ENCODE data around the gene ADO. TPM values are rescaled to one million over a fixed set of nuclear protein-coding genes. Genes with fewer than 3 reads are reported as not detected.
"Not testable (repeated sequence)": the region's sequence is repeated elsewhere in the genome, so short reads cannot be mapped to it uniquely, and the experiment has no call there.

ADO gene
- total RNA-seq, 2 donors from 2014 or later: 16.6 to 17.1 TPM

DNA sequence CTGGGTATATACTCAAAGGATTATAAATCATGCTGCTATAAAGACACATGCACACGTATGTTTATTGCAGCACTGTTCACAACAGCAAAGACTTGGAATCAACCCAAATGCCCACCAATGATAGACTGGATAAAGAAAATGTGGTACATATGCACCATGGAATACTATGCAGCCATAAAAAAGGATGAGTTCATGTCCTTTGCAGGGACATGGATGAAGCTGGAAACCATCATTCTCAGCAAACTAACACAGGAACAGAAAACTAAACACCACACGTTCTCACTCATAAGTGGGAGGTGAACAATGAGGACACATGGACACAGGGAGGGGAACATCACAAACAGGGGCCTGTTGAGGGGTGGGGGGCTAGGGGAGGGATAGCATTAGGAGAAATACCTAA, 16.2 kb upstream of the ADO start:
- H3K36me3 Mint-ChIP-seq: peaks cover 19 to 28% of the 10 kb centered on the region in 2 donors
- not testable (repeated sequence) for ATAC-seq; DNase-seq (ENCODE audit: low spot score in 2 of 2); H3K27ac Mint-ChIP-seq
- H3K9me3 Mint-ChIP-seq: peaks cover 7 to 14% of the 10 kb centered on the region in 2 donors

DNA sequence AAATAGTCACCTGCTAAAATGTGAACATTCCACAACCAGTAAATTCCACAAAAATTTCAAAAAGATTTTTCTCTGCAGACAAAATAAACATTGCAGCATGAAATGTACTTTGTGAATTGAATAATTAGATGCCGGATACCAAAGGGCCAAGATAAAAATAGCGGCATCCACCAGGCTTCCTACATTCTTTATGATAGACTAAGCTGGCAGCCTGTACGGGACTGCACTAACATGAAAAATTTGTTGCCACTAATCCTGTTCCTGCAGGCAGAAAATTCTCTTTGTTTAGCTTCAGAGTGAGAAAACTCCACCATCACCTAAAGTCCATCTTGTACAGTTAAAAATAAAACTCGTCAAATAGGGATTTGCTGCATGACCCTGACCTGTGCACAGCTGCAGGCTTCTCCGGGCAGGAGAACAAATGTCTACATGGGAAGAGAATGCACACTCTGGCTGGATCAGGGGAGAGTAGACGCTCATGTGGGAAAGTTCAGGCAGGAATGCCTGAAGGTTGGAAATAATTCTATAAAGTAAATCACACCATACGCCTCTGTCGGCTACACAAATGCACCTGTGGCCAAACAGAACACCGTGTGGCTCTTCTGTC, 15.6 kb upstream of the ADO start:
- Mint-ChIP-seq H3K27ac (no peak overlapping the region), H3K36me3 (peaks cover 14 to 23% of the 10 kb centered on the region in 2 donors), H3K9me3 (peaks cover 7 to 14% of the 10 kb centered on the region in 2 donors)
- ATAC-seq (no peak), DNase-seq (ENCODE audit: low spot score in 2 of 2) (no peak)

DNA sequence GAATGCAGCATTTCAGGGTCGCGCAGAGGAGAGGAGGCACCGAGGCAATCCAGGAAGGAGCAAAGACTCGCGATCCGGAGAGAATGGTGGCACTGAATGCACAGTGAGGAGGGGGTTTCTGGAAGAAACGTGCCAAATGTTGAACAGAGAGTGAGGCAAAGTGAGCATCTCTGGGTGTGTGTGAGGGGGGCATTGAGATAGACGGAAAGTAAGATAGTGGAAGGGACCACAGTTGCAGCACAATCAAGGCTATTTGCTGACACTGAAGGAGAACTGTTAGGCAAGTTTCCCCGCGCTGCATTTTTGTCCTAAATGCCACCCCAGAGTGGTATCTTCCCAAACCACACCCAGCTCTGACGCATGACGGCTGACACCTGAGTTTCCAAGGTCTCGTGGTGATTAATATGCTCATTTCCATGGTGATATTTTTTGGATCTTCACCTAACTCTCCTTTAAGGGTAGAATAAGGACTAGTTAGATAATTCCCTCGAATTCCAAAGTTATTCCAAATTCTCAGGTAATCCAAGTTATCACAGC, 14.4 kb upstream of the ADO start:
- Mint-ChIP-seq H3K27ac (no peak overlapping the region), H3K36me3 (peaks cover 4 to 11% of the 10 kb centered on the region in 2 donors), H3K9me3 (peaks cover 3 to 5% of the 10 kb centered on the region in 2 donors)
- ATAC-seq: no peak
- DNase-seq (ENCODE audit: low spot score in 2 of 2): no peak

GRCh38 chr10:62790571-62790970, 13.9 kb upstream of the ADO start:
- Mint-ChIP-seq H3K36me3 (peaks cover 0 to 7% of the 10 kb centered on the region in 2 donors), H3K27ac (no peak overlapping the region), H3K9me3 (no peaks in the 10 kb centered on the region)
- DNase-seq (ENCODE audit: low spot score in 2 of 2) (no peak), ATAC-seq (no peak)

DNA sequence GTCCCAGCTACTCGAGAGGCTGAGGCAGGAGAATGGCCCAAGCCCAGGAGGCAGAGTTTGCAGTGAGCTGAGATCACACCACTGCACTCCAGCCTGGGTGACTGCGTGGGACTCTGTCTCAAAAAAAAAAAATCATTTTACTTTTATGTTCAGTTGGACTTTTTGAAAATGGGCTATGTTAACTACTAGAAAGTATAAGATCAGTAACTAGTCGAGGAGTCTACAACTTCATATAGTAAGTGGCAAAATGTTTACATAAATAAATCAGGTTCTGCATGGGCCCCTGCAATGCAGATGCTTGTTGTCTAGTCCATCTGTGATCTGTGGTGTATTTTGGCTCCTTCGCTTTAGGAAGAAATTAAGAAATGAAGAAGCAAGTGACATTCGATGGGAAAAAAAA, 12.3 kb upstream of the ADO start:
- no peak for DNase-seq (ENCODE audit: low spot score in 2 of 2)
- Mint-ChIP-seq H3K9me3 (no peaks in the 10 kb centered on the region), H3K36me3 (peaks cover 0 to 6% of the 10 kb centered on the region in 2 donors), H3K27ac (no peak overlapping the region)
- no peak for ATAC-seq

GRCh38 chr10:62794306-62794705, 10.2 kb upstream of the ADO start:
- ATAC-seq: no peak
- H3K27ac Mint-ChIP-seq: no peak overlapping the region
- no peaks in the 10 kb centered on the region for H3K36me3 Mint-ChIP-seq
- H3K9me3 Mint-ChIP-seq: no peaks in the 10 kb centered on the region
- no peak for DNase-seq (ENCODE audit: low spot score in 2 of 2)

GRCh38 chr10:62795100-62795499, 9.4 kb upstream of the ADO start:
- ATAC-seq (no peak), DNase-seq (ENCODE audit: low spot score in 2 of 2) (no peak)
- Mint-ChIP-seq H3K27ac (no peak overlapping the region), H3K36me3 (no peaks in the 10 kb centered on the region), H3K9me3 (no peaks in the 10 kb centered on the region)

GRCh38 chr10:62795762-62796161, 8.8 kb upstream of the ADO start:
- H3K27ac Mint-ChIP-seq: no peak overlapping the region
- DNase-seq (ENCODE audit: low spot score in 2 of 2) (no peak), ATAC-seq (no peak)
- H3K36me3 Mint-ChIP-seq: no peaks in the 10 kb centered on the region
- H3K9me3 Mint-ChIP-seq: no peaks in the 10 kb centered on the region

- H3K9me3 Mint-ChIP-seq: no peaks in the 10 kb centered on the region
- H3K27ac Mint-ChIP-seq: no peak overlapping the region
- H3K36me3 Mint-ChIP-seq: no peaks in the 10 kb centered on the region
- DNase-seq (ENCODE audit: low spot score in 2 of 2) (no peak), ATAC-seq (no peak)
Measured at GRCh38 chr10:62796896-62797295, 7.6 kb upstream of the ADO start.

DNA sequence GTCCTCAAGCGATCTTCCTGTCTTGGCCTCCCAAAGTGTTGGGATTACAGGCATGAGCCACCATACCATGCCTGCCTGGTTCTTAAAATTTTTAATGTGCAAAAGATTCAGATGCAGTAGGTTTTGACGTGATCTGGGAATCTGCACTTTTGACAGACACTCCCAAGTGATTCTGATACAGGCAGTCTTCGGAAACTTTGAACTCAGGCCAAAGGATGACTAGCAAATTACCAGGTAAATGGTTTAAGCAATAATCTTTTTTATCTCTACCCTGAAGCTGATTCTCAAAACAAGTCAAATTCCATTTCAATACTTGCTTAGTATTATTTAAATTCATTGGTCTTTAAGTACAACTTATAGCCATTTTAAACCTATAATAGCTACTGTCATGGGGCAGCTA, 2.6 kb upstream of the ADO start:
- DNase-seq (ENCODE audit: low spot score in 2 of 2) (no peak), ATAC-seq (no peak)
- Mint-ChIP-seq H3K36me3 (peaks cover 12 to 20% of the 10 kb centered on the region in 2 donors), H3K27ac (no peak overlapping the region), H3K9me3 (no peaks in the 10 kb centered on the region)

GRCh38 chr10:62803724-62804355, 680 bp upstream of the ADO start:
- no peak for ATAC-seq
- peaks cover 16 to 24% of the 10 kb centered on the region in 2 donors for H3K36me3 Mint-ChIP-seq
- H3K27ac Mint-ChIP-seq: peak overlapping the region; percentile 97 to 100
- no peaks in the 10 kb centered on the region for H3K9me3 Mint-ChIP-seq
- no peak for DNase-seq (ENCODE audit: low spot score in 2 of 2)

- peak in 1 of 2 donors; percentile 17 for ATAC-seq
- peak; percentile 20 to 60 for DNase-seq (ENCODE audit: low spot score in 2 of 2)
- Mint-ChIP-seq H3K27ac (peak overlapping the region; percentile 76 to 97), H3K36me3 (peaks cover 16 to 24% of the 10 kb centered on the region in 2 donors), H3K9me3 (no peaks in the 10 kb centered on the region)
Measured at GRCh38 chr10:62805231-62806099, 945 bp downstream of the ADO start.

DNA sequence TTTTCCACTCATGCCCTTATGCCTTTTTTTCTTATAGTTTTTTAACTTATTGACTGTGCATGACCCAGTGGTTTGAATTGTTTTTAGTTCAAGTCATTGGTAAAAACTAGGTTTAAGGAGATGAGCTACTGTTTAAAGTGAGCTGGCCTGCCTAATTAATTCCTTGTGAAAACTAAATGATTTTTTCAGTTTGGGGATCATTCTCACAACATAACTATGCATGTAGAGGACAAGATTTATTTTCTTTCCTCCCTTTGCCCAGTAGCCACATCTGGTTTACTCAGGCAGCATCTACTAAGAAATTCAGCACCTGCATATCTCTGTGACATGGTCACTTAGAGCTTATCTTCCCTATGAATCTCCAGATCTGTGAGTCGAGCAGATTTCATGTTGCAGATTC, 1.7 kb downstream of the ADO start:
- ATAC-seq (no peak), DNase-seq (ENCODE audit: low spot score in 2 of 2) (no peak)
- Mint-ChIP-seq H3K9me3 (no peaks in the 10 kb centered on the region), H3K27ac (peak overlapping the region; percentile 4 to 97), H3K36me3 (peaks cover 16 to 24% of the 10 kb centered on the region in 2 donors)

GRCh38 chr10:62810156-62810902, 5.8 kb downstream of the ADO start:
- Mint-ChIP-seq H3K9me3 (no peaks in the 10 kb centered on the region), H3K36me3 (peaks cover 36 to 43% of the 10 kb centered on the region in 2 donors)

GRCh38 chr10:62811159-62811875, 6.8 kb downstream of the ADO start:
- H3K36me3 Mint-ChIP-seq: peaks cover 45 to 47% of the 10 kb centered on the region in 2 donors
- no peaks in the 10 kb centered on the region for H3K9me3 Mint-ChIP-seq
- H3K27ac Mint-ChIP-seq: peak overlapping the region; percentile 87 to 93
- ATAC-seq: peak; percentile 65 to 70
- DNase-seq (ENCODE audit: low spot score in 2 of 2): peak; percentile 74 to 89

More at GRCh38 chr10:62810156-62810902, 5.8 kb downstream of the ADO start:
- peak overlapping the region; percentile 79 to 87 for H3K27ac Mint-ChIP-seq
- ATAC-seq: no peak
- no peak for DNase-seq (ENCODE audit: low spot score in 2 of 2)
